Gastroesophageal sphincter (tissue), 3 donors: ENCODE results near the gene ARHGAP23.

ENCODE experiments used
- CTCF ChIP-seq, 4 experiments: fragments of 200-600 bp in 2 of 4; fragments of 450-650 bp in 2 of 4; sonication (generic) in 1 of 4; IDR thresholded peaks; one replicate each; pipeline ENCODE4 v1.5.1; 2017 to 2019; ENCODE audit warnings: antibody characterized with exemption in 4 of 4, mild to moderate bottlenecking in 2 of 4, moderate library complexity in 2 of 4
- POLR2A ChIP-seq, 2 donors: fragments of 450-650 bp; IDR thresholded peaks; one replicate each; pipeline ENCODE4 v1.6.1; 2017; ENCODE audit warnings: antibody characterized with exemption in 2 of 2, mild to moderate bottlenecking in 2 of 2, moderate library complexity in 1 of 2

GRCh38 chr17:38452719-38453118 lies 24.5 kb downstream of the ARHGAP23 start:
- TF ChIP-seq CTCF (IDR thresholded peaks at IDR 0.05) (no peak), POLR2A (IDR thresholded peaks at IDR 0.05) (no peak)
